HL-60/S4 treated with phorbol 12-myristate 13-acetate at 8.2 ng/mL for 4 days and 3 days (cell line): ENCODE data around the gene AKR1B15.
"Not testable (repeated sequence)": the region's sequence is repeated elsewhere in the genome, so short reads cannot be mapped to it uniquely, and the experiment has no call there.

ENCODE experiments used
- in situ Hi-C: fragments of 300-500 bp; cut with MboI; formaldehyde crosslinking; loops from 2 replicates; pipeline ENCODE4 v1.15.0; 2022; ENCODE audit warnings: low sequenced_read_pairs

Gene AKR1B15

GRCh38 chr7:134532180-134532953 is 16.5 kb upstream of the AKR1B15 start:
- in situ Hi-C loops = no loop called here

- in situ Hi-C loops = no loop called here
These were observed 16.0 kb upstream of the AKR1B15 start for GRCh38 chr7:134532954-134533218.

GRCh38 chr7:134533288-134533771 is 15.6 kb upstream of the AKR1B15 start:
- in situ Hi-C loops = no loop called here

- in situ Hi-C loops = no loop called here
These were observed 14.3 kb upstream of the AKR1B15 start for GRCh38 chr7:134534633-134535032.

GRCh38 chr7:134535272-134535918 is 13.5 kb upstream of the AKR1B15 start:
- in situ Hi-C loops = no loop called here

- in situ Hi-C loops = no loop called here
These were observed 13.0 kb upstream of the AKR1B15 start for GRCh38 chr7:134535919-134536299.

GRCh38 chr7:134536558-134536957 is 12.4 kb upstream of the AKR1B15 start:
- in situ Hi-C loops = not testable (repeated sequence)

- in situ Hi-C loops = not testable (repeated sequence)
These were observed 11.6 kb upstream of the AKR1B15 start for GRCh38 chr7:134537273-134537781.

GRCh38 chr7:134539380-134540004 is 9.4 kb upstream of the AKR1B15 start:
- in situ Hi-C loops = no loop called here

GRCh38 chr7:134541501-134542194 is 7.3 kb upstream of the AKR1B15 start:
- in situ Hi-C loops = not testable (repeated sequence)

GRCh38 chr7:134542195-134542771 is 6.6 kb upstream of the AKR1B15 start:
- in situ Hi-C loops = no loop called here

GRCh38 chr7:134545380-134545779 is 3.5 kb upstream of the AKR1B15 start:
- in situ Hi-C loops = no loop called here

GRCh38 chr7:134545918-134546317 is 3.0 kb upstream of the AKR1B15 start:
- in situ Hi-C loops = no loop called here

GRCh38 chr7:134546955-134547354 is 2.0 kb upstream of the AKR1B15 start:
- in situ Hi-C loops = no loop called here

- in situ Hi-C loops = no loop called here
These were observed 1.4 kb upstream of the AKR1B15 start for GRCh38 chr7:134547397-134548054.

- in situ Hi-C loops = no loop called here
These were observed 456 bp downstream of the AKR1B15 start for GRCh38 chr7:134549366-134549765.

GRCh38 chr7:134552105-134552504 is 3.2 kb downstream of the AKR1B15 start:
- in situ Hi-C loops = no loop called here

- in situ Hi-C loops = no loop called here
These were observed 5.1 kb downstream of the AKR1B15 start for GRCh38 chr7:134553976-134554375.

- in situ Hi-C loops = no loop called here
These were observed 5.6 kb downstream of the AKR1B15 start for GRCh38 chr7:134554417-134554966.

GRCh38 chr7:134557391-134557790 is 8.5 kb downstream of the AKR1B15 start:
- in situ Hi-C loops = no loop called here
